Measurements from ENCODE around the gene SYT14.
"Not testable (repeated sequence)": the region's sequence is repeated elsewhere in the genome, so short reads cannot be mapped to it uniquely, and the experiment has no call there.

SYT14 gene

GRCh38 chr1:210024996-210025395 lies 87.0 kb downstream of the SYT14 start:
- DNase-seq (ENCODE audit: low read depth in 1 of 2, low spot score in 1 of 2) = no peak

GRCh38 chr1:210025870-210026269 lies 87.9 kb downstream of the SYT14 start:
- DNase-seq (ENCODE audit: low read depth in 1 of 2, low spot score in 1 of 2) = no peak

- no peak for DNase-seq (ENCODE audit: low read depth in 1 of 2, low spot score in 1 of 2)
Observed at GRCh38 chr1:210027994-210028393, 90.0 kb downstream of the SYT14 start.

GRCh38 chr1:210031473-210031872 lies 93.5 kb downstream of the SYT14 start:
- DNase-seq (ENCODE audit: low read depth in 1 of 2, low spot score in 1 of 2) = no peak

GRCh38 chr1:210043058-210043457 lies 105.0 kb downstream of the SYT14 start:
- no peak for DNase-seq (ENCODE audit: low read depth in 1 of 2, low spot score in 1 of 2)

- DNase-seq (ENCODE audit: low read depth in 1 of 2, low spot score in 1 of 2) = no peak
Observed at GRCh38 chr1:210049616-210050015, 111.6 kb downstream of the SYT14 start.

GRCh38 chr1:210050491-210050890 lies 112.5 kb downstream of the SYT14 start:
- not testable (repeated sequence) for DNase-seq (ENCODE audit: low read depth in 1 of 2, low spot score in 1 of 2)

GRCh38 chr1:210053126-210053525 lies 115.1 kb downstream of the SYT14 start:
- no peak for DNase-seq (ENCODE audit: low read depth in 1 of 2, low spot score in 1 of 2)

DNA sequence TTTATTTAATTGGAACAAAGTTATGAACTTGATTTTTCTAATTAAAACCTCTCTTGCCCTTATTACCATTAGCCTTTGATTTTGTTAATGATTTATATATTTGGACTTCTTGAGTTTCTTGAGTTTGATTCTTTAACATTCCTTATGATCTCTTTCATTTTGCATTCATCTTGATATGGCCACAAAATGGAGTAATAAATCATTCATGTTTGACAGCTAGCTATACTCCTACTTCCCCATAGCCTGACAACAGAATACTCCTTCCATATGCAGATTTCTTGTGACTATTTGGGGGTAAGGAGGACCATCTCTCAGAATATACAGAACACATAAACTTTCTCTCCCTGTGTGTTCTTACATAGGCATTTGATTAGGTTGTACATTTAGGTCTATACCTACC lies 119.6 kb downstream of the SYT14 start:
- DNase-seq (ENCODE audit: low read depth in 1 of 2, low spot score in 1 of 2) = no peak

GRCh38 chr1:210061992-210062391 lies 124.0 kb downstream of the SYT14 start:
- DNase-seq (ENCODE audit: low read depth in 1 of 2, low spot score in 1 of 2) = no peak

- no peak for DNase-seq (ENCODE audit: low read depth in 1 of 2, low spot score in 1 of 2)
Observed at GRCh38 chr1:210070531-210070930, 132.5 kb downstream of the SYT14 start.

- no peak for DNase-seq (ENCODE audit: low read depth in 1 of 2, low spot score in 1 of 2)
Observed at GRCh38 chr1:210072129-210072528, 134.1 kb downstream of the SYT14 start.

DNA sequence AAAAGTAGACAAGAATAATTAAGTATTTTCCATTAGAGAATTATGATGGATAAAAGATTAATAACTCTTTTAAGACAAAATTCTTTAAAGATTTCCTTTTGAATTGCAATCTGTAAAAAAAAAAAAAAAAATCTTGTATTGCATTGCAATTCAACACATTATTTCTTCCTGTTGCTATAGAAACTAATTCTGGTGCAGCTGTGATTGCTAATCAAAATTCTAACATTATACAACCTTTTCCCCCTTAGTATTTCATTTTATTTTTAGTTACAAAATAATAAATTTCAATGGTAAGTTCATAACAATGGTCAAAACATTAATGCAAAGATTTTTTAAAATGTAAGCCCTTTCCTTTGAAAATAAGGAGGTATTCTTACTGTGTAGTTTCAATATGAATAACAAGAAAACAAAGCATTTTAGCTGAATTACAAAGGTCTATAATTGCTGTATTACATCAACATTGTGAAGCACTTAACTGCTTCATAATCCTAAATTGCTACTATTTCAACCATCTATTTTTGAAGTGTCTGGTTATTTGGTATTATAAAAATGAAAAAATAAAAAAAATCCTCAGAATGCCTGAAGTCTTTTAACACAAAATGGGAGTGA lies 135.0 kb downstream of the SYT14 start:
- DNase-seq (ENCODE audit: low read depth in 1 of 2, low spot score in 1 of 2) = no peak

DNA sequence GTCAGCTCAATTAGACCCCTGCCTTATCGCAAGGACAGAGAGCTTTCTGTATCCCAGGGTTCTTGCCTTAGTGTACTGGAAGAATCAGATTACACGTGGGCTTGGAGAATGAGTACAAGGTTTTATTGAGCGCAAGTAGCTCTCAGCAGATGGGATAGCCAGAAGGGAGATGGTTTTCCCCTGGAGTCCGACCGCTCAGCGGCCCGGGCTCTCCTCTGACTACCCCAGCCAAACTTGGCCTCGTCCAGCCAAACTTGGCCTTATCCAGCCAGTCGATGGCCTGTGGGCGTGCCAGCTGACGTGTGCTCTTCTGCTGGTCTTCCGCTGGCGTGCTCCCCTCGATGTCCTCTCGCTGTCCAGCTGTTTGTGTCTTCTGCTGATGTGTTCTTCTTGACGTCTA lies 136.9 kb downstream of the SYT14 start:
- no peak for DNase-seq (ENCODE audit: low read depth in 1 of 2, low spot score in 1 of 2)

DNA sequence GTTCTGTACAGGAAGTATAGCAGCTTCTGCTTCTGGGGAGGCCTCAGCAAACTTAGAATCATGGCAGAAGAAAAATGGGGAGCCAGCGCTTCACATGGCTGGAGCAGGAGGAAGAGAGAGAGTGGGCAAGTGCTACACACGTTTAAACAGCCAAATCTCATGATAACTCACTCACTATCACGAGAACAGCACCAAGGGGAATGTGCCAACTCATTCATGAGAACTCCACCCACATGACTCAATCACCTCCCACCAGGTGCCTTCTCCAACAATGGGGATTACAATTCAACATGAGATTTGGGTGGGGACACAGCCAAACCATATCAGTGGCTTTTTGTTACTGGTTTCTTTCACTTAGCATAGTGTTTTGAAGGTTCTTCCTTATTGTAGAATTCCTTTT lies 138.6 kb downstream of the SYT14 start:
- no peak for DNase-seq (ENCODE audit: low read depth in 1 of 2, low spot score in 1 of 2)

GRCh38 chr1:210081494-210081893 lies 143.5 kb downstream of the SYT14 start:
- no peak for DNase-seq (ENCODE audit: low read depth in 1 of 2, low spot score in 1 of 2)

DNA sequence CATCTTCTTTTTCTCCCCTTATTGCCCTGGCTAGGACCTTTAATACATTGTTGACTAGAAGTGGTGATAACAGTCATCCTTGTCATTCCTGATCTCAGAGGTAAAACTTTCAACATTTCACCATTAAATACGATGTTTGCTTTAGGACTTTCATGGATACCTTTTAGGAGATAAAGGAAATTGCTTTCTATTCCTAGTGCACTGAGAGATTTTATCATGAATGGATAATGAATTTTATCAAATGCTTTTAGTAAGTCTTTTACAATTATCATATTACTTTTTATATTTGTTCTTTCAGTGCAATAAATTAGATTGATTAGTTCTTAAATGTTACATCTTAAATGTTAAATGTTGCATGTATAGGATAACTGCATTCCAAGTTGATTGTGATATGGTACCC lies 147.3 kb downstream of the SYT14 start:
- DNase-seq (ENCODE audit: low read depth in 1 of 2, low spot score in 1 of 2) = no peak

DNA sequence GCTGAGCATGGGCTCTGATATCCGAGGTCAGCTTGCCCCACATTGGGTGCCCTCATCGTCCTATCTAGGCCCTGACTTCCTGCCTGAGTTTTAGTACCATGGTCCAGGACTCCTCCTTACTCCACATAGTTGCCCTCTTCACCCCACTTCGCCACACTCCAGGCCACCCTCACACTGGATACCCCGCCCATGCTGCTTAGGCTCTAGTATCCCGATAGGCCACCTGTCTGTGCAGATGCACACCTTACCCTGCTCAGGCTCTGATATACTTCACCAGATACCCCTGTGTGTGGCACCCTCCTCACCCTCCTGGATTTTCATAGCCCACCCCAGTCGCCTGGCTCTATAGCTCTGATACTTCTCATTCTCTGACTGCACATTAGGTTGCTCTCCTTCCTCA lies 149.0 kb downstream of the SYT14 start:
- no peak for DNase-seq (ENCODE audit: low read depth in 1 of 2, low spot score in 1 of 2)

DNA sequence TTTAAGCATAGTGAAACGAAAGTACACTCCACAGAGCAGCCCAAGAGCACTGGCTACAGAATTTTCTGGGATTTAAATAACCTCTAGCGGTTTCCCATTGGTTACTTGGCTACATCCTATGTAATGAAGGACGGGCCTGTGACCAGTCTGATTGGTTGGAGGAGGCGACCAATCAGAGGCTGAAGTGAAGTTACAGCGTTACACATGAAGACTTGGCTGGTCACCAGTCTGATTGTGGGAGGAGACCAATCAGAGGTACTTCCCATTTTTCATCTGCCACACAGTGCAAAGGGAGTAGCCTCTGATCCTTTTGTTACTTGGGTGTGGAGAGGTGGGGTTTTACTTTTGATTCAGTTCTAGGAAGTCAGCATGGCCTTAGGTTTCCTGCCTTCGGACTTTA lies 151.8 kb downstream of the SYT14 start:
- DNase-seq (ENCODE audit: low read depth in 1 of 2, low spot score in 1 of 2) = no peak

DNA sequence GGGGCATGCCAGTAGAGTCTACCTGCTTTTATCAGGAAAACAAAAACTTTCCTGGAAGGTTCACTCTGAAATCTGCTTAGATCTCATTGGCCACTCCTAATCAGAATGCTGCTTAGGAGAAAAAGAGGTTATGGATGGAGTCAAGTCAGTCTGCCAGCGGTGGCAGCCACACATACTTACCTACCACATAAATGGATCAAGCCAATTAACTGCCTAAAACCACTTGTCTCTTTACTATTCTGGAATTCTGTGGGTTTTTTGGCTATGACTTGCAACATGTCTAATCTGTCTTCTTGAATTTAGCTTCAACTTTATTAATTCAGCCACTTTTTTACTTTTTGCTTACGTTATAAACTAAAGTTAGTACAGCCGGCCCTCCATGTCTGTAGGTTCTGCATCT lies 154.3 kb downstream of the SYT14 start:
- DNase-seq (ENCODE audit: low read depth in 1 of 2, low spot score in 1 of 2) = no peak

DNA sequence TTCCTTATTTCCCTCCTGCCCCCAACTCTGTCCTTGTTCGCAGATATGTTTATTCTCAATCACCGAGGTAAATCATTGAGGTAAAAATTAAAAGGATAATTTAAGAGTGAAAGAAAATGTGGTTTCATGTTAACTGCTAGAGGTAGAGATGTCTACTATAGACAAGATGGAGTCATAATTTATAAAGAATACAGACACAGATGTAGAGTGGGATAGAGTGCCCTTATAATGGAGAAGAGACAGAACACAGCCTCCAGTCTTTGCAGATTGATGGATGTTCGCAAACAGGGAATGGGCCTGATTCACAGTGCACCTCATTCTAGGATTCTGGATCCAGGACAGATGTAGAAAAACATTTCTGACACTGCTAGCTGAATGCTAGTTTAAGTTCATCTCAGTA lies 155.4 kb downstream of the SYT14 start:
- no peak for DNase-seq (ENCODE audit: low read depth in 1 of 2, low spot score in 1 of 2)

- DNase-seq (ENCODE audit: low read depth in 1 of 2, low spot score in 1 of 2) = no peak
Observed at GRCh38 chr1:210098356-210098755, 160.3 kb downstream of the SYT14 start.

- no peak for DNase-seq (ENCODE audit: low read depth in 1 of 2, low spot score in 1 of 2)
Observed at GRCh38 chr1:210099921-210100320, 161.9 kb downstream of the SYT14 start.

DNA sequence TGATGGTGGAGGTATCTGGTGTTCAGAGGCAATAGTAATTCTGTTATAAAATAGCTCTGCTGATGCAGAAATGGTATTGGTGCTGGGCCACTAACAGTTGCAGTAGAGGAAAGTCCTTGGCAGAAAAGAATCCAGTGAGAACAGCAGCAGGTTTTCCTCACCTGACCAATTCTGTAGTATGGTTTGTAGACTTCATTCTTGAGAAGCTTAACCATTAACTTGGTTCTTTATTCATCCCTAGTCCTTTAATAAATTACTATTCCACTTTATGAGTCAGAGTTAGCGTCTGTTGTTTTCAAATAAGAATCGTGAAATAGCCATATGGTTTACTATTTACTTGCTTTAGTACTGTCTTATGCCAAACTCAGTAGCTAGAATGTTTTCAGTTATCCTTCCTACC lies 166.1 kb downstream of the SYT14 start:
- DNase-seq (ENCODE audit: low read depth in 1 of 2, low spot score in 1 of 2) = no peak

Data from stimulated activated CD4-positive, alpha-beta T cell treated with anti-CD3 and anti-CD28 coated beads, Interleukin-15, amount 100 ng/mL, for 1 hour (primary cell).